DND-41 (cell line): ENCODE results near the gene CENPP.

Experiments used
- EZH2 ChIP-seq: IDR thresholded peaks from 3 replicates; pipeline ENCODE4 v1.6.1; 2012; ENCODE audit warnings: borderline replicate concordance, low read depth, mild to moderate bottlenecking, moderate library complexity, low read length, inconsistent platforms; ENCODE audit not compliant: severe bottlenecking
- TF ChIP-seq, protein P1 (sequence below): IDR thresholded peaks from 2 replicates; pipeline ENCODE4 v1.5.1; 2012; ENCODE audit warnings: borderline replicate concordance, low read length, moderate library complexity, mild to moderate bottlenecking; ENCODE audit not compliant: poor library complexity, severe bottlenecking; ENCODE audit errors: extremely low read depth

DNA sequence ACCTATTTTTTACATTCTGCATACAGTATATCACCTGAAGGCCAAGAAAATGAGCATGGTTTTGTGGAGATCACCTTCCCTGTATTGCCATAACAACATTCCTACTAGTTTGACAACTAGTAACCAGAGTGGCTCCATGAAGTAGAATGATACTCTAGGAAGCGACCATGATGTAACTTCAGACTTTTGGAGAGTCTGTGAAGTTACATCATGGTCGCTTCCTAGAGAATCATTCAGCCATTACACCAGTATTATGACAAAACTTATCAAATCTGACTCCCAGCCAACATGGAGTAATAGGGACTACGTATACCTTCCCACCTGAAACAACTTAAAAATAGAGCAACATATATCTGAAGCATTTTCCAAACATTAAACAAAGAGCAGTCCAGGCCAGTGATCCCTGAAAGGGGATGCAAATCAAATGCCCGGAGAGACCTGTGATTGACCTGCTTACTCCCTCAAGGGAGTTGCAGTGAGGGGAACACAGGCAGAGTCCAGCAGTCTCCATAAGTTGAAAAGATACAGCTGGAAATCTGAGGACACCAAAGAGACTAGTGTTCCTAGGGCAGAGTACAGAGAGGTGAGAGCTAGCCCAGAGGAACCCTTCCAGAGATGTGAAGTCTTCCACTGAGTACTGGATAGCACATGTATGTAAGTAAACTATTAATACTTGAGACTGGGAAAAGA lies 202.2 kb downstream of the CENPP start:
- TF ChIP-seq, protein P1, sequence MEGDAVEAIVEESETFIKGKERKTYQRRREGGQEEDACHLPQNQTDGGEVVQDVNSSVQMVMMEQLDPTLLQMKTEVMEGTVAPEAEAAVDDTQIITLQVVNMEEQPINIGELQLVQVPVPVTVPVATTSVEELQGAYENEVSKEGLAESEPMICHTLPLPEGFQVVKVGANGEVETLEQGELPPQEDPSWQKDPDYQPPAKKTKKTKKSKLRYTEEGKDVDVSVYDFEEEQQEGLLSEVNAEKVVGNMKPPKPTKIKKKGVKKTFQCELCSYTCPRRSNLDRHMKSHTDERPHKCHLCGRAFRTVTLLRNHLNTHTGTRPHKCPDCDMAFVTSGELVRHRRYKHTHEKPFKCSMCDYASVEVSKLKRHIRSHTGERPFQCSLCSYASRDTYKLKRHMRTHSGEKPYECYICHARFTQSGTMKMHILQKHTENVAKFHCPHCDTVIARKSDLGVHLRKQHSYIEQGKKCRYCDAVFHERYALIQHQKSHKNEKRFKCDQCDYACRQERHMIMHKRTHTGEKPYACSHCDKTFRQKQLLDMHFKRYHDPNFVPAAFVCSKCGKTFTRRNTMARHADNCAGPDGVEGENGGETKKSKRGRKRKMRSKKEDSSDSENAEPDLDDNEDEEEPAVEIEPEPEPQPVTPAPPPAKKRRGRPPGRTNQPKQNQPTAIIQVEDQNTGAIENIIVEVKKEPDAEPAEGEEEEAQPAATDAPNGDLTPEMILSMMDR, result no peak
- TF ChIP-seq EZH2, result no peak
